Astrocyte (in vitro differentiated cells and primary cell): Measurements from ENCODE around the gene NLGN1. TPM values are rescaled to one million over a fixed set of nuclear protein-coding genes. Genes with fewer than 3 reads are reported as not detected.

Experiments used
- DNase-seq: peaks from one replicate; pipeline ENCODE4 v3.0.0-alpha.2; 2010; ENCODE audit warnings: low read depth
- FAIRE-seq: peaks from 2 replicates; lab custom pipeline; 2011; peaks lifted over from hg19 to GRCh38; lab: Jason Lieb, UNC
- H2AFZ ChIP-seq: 2 replicates; pipeline ENCODE4 v1.6.0; 2012; ENCODE audit warnings: low read depth, low read length, inconsistent platforms
- H3K27ac ChIP-seq: 2 replicates; pipeline ENCODE4 v1.5.1; 2011; ENCODE audit warnings: low read depth, low read length, inconsistent platforms
- H3K27me3 ChIP-seq: 2 replicates; pipeline ENCODE4 v1.6.0; 2011; ENCODE audit warnings: low read length, inconsistent platforms; ENCODE audit not compliant: insufficient read depth
- H3K36me3 ChIP-seq: 2 replicates; pipeline ENCODE4 v1.5.1; 2011; ENCODE audit warnings: low read length, inconsistent platforms; ENCODE audit not compliant: insufficient read depth
- H3K4me1 ChIP-seq: 2 replicates; pipeline ENCODE4 v1.5.1; 2011; ENCODE audit warnings: low read length, inconsistent platforms; ENCODE audit not compliant: insufficient read depth
- H3K4me2 ChIP-seq: 2 replicates; pipeline ENCODE4 v1.6.0; 2012; ENCODE audit warnings: low read length, inconsistent platforms
- H3K4me3 ChIP-seq: 2 replicates; pipeline ENCODE4 v1.5.1; 2011; ENCODE audit warnings: low read depth, mild to moderate bottlenecking, low read length, inconsistent platforms; ENCODE audit not compliant: insufficient read depth
- H3K79me2 ChIP-seq: 2 replicates; pipeline ENCODE4 v1.6.0; 2012; ENCODE audit warnings: mild to moderate bottlenecking, low read length, inconsistent platforms; ENCODE audit not compliant: insufficient read depth
- H3K9ac ChIP-seq: 2 replicates; pipeline ENCODE4 v1.6.0; 2012; ENCODE audit warnings: mild to moderate bottlenecking, low read length, inconsistent platforms
- H3K9me3 ChIP-seq: 2 replicates; pipeline ENCODE4 v1.5.1; 2012; ENCODE audit warnings: low read depth, mild to moderate bottlenecking, low read length, inconsistent platforms; ENCODE audit not compliant: insufficient read depth
- H4K20me1 ChIP-seq: 2 replicates; pipeline ENCODE4 v1.6.0; 2012; ENCODE audit warnings: low read length, inconsistent platforms; ENCODE audit not compliant: insufficient read depth
- H3K27ac Mint-ChIP-seq: one replicate; pipeline ENCODE4 v1.8.0; 2021; ENCODE audit warnings: mild to moderate bottlenecking, mixed read lengths; ENCODE audit not compliant: unreplicated experiment
- H3K27me3 Mint-ChIP-seq: one replicate; pipeline ENCODE4 v1.8.0; 2021; ENCODE audit warnings: low read depth, mixed read lengths; ENCODE audit not compliant: unreplicated experiment
- H3K36me3 Mint-ChIP-seq: one replicate; pipeline ENCODE4 v1.8.0; 2021; ENCODE audit warnings: low read depth, mixed read lengths; ENCODE audit not compliant: unreplicated experiment
- H3K4me1 Mint-ChIP-seq: one replicate; pipeline ENCODE4 v1.8.0; 2021; ENCODE audit warnings: low read depth, mixed read lengths; ENCODE audit not compliant: unreplicated experiment
- H3K4me3 Mint-ChIP-seq: one replicate; pipeline ENCODE4 v1.8.0; 2021; ENCODE audit warnings: mild to moderate bottlenecking, moderate library complexity, mixed read lengths; ENCODE audit not compliant: unreplicated experiment
- H3K9me3 Mint-ChIP-seq: one replicate; pipeline ENCODE4 v1.8.0; 2021; ENCODE audit warnings: mild to moderate bottlenecking, mixed read lengths; ENCODE audit not compliant: unreplicated experiment
- EZH2 ChIP-seq: IDR thresholded peaks from 2 replicates; pipeline ENCODE4 v1.6.1; 2012; ENCODE audit warnings: mild to moderate bottlenecking, low read length, inconsistent platforms; ENCODE audit not compliant: insufficient read depth
- total RNA-seq: library from RNA; stranded (reverse); gene quantifications from 2 replicates; pipeline ENCODE4 v1.2.1, GENCODE V29; 2021
- TF ChIP-seq, protein P1 (sequence below): IDR thresholded peaks from 2 replicates; pipeline ENCODE4 v1.5.1; 2011; ENCODE audit warnings: low read depth, mild to moderate bottlenecking, inconsistent platforms, low read length, moderate library complexity; ENCODE audit not compliant: insufficient read depth

The NLGN1 gene
- total RNA-seq, 1 donor from 2014 or later: 1.2 TPM

DNA sequence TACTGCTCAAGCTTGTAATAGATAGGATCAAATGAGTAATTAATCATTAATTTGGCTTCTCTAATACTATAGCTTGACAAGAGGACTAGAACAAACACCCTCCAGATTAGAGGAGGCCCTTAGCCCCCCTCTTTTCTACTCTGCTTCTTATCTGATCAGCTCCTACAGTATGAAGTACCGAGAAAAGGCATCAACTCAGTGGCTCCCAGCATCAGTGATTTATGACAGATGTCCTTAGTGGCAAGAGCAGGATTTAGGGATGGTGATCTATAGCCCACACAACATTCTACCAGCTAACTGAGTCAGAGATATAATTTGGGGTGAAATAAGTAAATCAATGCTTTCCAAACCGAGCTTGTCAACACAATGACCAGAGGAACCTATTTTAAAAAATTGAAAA is 541.1 kb downstream of the NLGN1 start:
- H3K27ac Mint-ChIP-seq: no peak overlapping the region

DNA sequence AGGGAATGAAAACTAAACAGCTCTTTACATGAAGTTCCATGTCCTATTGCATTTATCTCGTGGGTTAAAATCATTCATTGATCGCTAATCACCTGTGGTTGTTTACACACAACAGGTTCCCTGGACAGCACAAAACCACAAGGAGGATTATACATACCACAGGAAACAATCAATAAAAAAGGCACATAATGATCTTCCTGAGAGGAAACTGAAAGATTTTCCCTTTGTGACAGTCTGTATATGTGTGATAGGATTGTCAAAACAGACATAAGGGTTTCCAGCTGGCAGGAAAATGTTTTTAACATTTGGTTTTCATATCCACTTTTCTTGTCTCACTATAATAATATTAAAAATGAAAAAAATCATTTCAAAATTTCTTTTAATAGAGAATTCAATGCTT is 541.8 kb downstream of the NLGN1 start:
- TF ChIP-seq, protein P1, sequence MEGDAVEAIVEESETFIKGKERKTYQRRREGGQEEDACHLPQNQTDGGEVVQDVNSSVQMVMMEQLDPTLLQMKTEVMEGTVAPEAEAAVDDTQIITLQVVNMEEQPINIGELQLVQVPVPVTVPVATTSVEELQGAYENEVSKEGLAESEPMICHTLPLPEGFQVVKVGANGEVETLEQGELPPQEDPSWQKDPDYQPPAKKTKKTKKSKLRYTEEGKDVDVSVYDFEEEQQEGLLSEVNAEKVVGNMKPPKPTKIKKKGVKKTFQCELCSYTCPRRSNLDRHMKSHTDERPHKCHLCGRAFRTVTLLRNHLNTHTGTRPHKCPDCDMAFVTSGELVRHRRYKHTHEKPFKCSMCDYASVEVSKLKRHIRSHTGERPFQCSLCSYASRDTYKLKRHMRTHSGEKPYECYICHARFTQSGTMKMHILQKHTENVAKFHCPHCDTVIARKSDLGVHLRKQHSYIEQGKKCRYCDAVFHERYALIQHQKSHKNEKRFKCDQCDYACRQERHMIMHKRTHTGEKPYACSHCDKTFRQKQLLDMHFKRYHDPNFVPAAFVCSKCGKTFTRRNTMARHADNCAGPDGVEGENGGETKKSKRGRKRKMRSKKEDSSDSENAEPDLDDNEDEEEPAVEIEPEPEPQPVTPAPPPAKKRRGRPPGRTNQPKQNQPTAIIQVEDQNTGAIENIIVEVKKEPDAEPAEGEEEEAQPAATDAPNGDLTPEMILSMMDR: no peak
- TF ChIP-seq EZH2: no peak
- FAIRE-seq: no peak
- Histone ChIP-seq H3K4me1 (peaks cover 5% of the 10 kb centered on the region), H3K9ac (no peak overlapping the region), H3K79me2 (no peaks in the 10 kb centered on the region), H4K20me1 (no peaks in the 10 kb centered on the region), H3K4me3 (no peak overlapping the region), H3K36me3 (no peaks in the 10 kb centered on the region), H2AFZ (no peak overlapping the region), H3K4me2 (no peak overlapping the region), H3K27ac (no peak overlapping the region), H3K9me3 (no peaks in the 10 kb centered on the region), H3K27me3 (no peaks in the 10 kb centered on the region)
- no peak overlapping the region for H3K27ac Mint-ChIP-seq
- H3K36me3 Mint-ChIP-seq: no peaks in the 10 kb centered on the region
- DNase-seq: no peak
- no peaks in the 10 kb centered on the region for H3K9me3 Mint-ChIP-seq
- H3K4me1 Mint-ChIP-seq: peaks cover 7% of the 10 kb centered on the region
- no peaks in the 10 kb centered on the region for H3K27me3 Mint-ChIP-seq
- H3K4me3 Mint-ChIP-seq: no peak overlapping the region

More for the DNA sequence above, 541.1 kb downstream of the NLGN1 start:
- Mint-ChIP-seq H3K36me3 (no peaks in the 10 kb centered on the region), H3K27me3 (no peaks in the 10 kb centered on the region), H3K9me3 (no peaks in the 10 kb centered on the region), H3K4me1 (peaks cover 8% of the 10 kb centered on the region), H3K4me3 (no peak overlapping the region)
- Histone ChIP-seq H3K9me3 (no peaks in the 10 kb centered on the region), H3K27ac (no peak overlapping the region), H4K20me1 (no peaks in the 10 kb centered on the region), H3K36me3 (no peaks in the 10 kb centered on the region), H3K27me3 (no peaks in the 10 kb centered on the region), H3K79me2 (no peaks in the 10 kb centered on the region), H2AFZ (no peak overlapping the region), H3K4me2 (no peak overlapping the region), H3K9ac (no peak overlapping the region), H3K4me3 (no peak overlapping the region), H3K4me1 (peaks cover 5% of the 10 kb centered on the region)
- DNase-seq: no peak
- TF ChIP-seq, protein P1: no peak
- no peak for TF ChIP-seq EZH2
- FAIRE-seq: no peak

DNA sequence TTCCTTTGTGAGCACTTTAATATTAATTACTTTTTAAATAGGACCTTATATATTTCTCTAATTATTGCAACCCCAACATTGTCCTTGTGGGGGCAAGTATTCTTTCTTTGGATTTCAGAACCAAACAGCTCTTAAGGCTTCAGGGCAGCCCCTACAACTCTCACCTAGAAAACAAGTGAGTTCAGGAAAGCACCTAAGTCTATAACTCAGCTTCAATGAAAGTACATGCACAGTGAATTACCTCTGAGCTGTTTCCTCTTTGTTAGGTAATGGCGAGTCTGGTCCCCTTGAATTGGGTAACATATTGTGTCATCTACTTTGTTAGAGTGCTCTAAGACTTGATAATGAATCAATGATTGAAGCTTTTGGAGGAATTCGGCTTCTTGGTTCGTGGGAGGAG is 545.7 kb downstream of the NLGN1 start:
- no peaks in the 10 kb centered on the region for H3K79me2 ChIP-seq
- DNase-seq (no peak), FAIRE-seq (no peak)
- no peak overlapping the region for H3K9ac ChIP-seq
- no peaks in the 10 kb centered on the region for H3K9me3 Mint-ChIP-seq
- H3K27ac ChIP-seq: no peak overlapping the region
- no peak overlapping the region for H3K4me2 ChIP-seq
- no peak overlapping the region for H3K4me3 ChIP-seq
- H3K27me3 Mint-ChIP-seq: no peaks in the 10 kb centered on the region
- no peaks in the 10 kb centered on the region for H3K9me3 ChIP-seq
- no peak overlapping the region for H2AFZ ChIP-seq
- no peak overlapping the region for H3K27ac Mint-ChIP-seq
- H3K4me1 ChIP-seq: peaks cover 3% of the 10 kb centered on the region
- no peaks in the 10 kb centered on the region for H3K36me3 ChIP-seq
- no peaks in the 10 kb centered on the region for H3K27me3 ChIP-seq
- H3K4me1 Mint-ChIP-seq: peaks cover 5% of the 10 kb centered on the region
- H3K36me3 Mint-ChIP-seq: no peaks in the 10 kb centered on the region
- no peaks in the 10 kb centered on the region for H4K20me1 ChIP-seq
- no peak for TF ChIP-seq EZH2
- TF ChIP-seq, protein P1: no peak
- no peak overlapping the region for H3K4me3 Mint-ChIP-seq
